Keratinocyte (primary cell): ENCODE measurements around the gene ABCA4. TPM values are rescaled to one million over a fixed set of nuclear protein-coding genes. Genes with fewer than 3 reads are reported as not detected.

Experiments used
- DNase-seq: peaks from one replicate; pipeline ENCODE4 v3.0.0-alpha.2; 2011; ENCODE audit warnings: low read depth, missing footprints, low spot score
- FAIRE-seq: peaks from 2 replicates; lab custom pipeline; 2011; peaks lifted over from hg19 to GRCh38; lab: Jason Lieb, UNC
- H2AFZ ChIP-seq: 2 replicates; pipeline ENCODE4 v1.6.0; 2012; ENCODE audit warnings: low read length, control low read depth, inconsistent platforms; ENCODE audit not compliant: control insufficient read depth
- H3K27ac ChIP-seq: 2 replicates; pipeline ENCODE4 v1.5.1; 2011; ENCODE audit warnings: low read length; ENCODE audit not compliant: control insufficient read depth, insufficient read depth
- H3K27me3 ChIP-seq: 3 replicates; pipeline ENCODE4 v1.6.0; 2011; ENCODE audit warnings: low read length; ENCODE audit not compliant: control insufficient read depth, insufficient read depth; ENCODE audit errors: extremely low read depth
- H3K36me3 ChIP-seq, 2 experiments: 2 replicates in 1 of 2; 3 replicates in 1 of 2; pipeline ENCODE4 v1.5.1; 2011; ENCODE audit warnings: low read length in 2 of 2, mild to moderate bottlenecking in 1 of 2; ENCODE audit not compliant: control insufficient read depth in 2 of 2, insufficient read depth in 2 of 2; ENCODE audit errors: extremely low read depth in 1 of 2
- H3K4me1 ChIP-seq: 3 replicates; pipeline ENCODE4 v1.5.1; 2011; ENCODE audit warnings: low read length; ENCODE audit not compliant: control insufficient read depth, insufficient read depth; ENCODE audit errors: extremely low read depth
- H3K4me2 ChIP-seq: 3 replicates; pipeline ENCODE4 v1.6.0; 2011; ENCODE audit warnings: low read depth, low read length; ENCODE audit not compliant: control insufficient read depth, insufficient read depth; ENCODE audit errors: extremely low read depth
- H3K4me3 ChIP-seq, 3 experiments: fragments of 200-600 bp in 1 of 3; sonication (generic) in 1 of 3; 2 replicates in 2 of 3; 3 replicates in 1 of 3; pipeline ENCODE4 v1.5.1; 2011 to 2016; ENCODE audit warnings: low read length in 3 of 3, mild to moderate bottlenecking in 3 of 3, control low read depth in 2 of 3, inconsistent platforms in 1 of 3, low read depth in 1 of 3, mixed read lengths in 1 of 3, mixed run types in 1 of 3, moderate library complexity in 1 of 3; ENCODE audit not compliant: control insufficient read depth in 2 of 3, insufficient read depth in 2 of 3; ENCODE audit errors: extremely low read depth in 1 of 3
- H3K79me2 ChIP-seq: 2 replicates; pipeline ENCODE4 v1.6.0; 2012; ENCODE audit warnings: low read length; ENCODE audit not compliant: control insufficient read depth, insufficient read depth
- H3K9ac ChIP-seq: 3 replicates; pipeline ENCODE4 v1.6.0; 2011; ENCODE audit warnings: low read length; ENCODE audit not compliant: control insufficient read depth, insufficient read depth; ENCODE audit errors: extremely low read depth
- H3K9me1 ChIP-seq: 3 replicates; pipeline ENCODE4 v1.6.0; 2011; ENCODE audit warnings: low read length; ENCODE audit not compliant: control insufficient read depth, insufficient read depth; ENCODE audit errors: extremely low read depth
- H3K9me3 ChIP-seq: 2 replicates; pipeline ENCODE4 v1.5.1; 2012; ENCODE audit warnings: low read depth, low read length; ENCODE audit not compliant: control insufficient read depth
- H4K20me1 ChIP-seq: 3 replicates; pipeline ENCODE4 v1.6.0; 2011; ENCODE audit warnings: low read length; ENCODE audit not compliant: control insufficient read depth, insufficient read depth; ENCODE audit errors: extremely low read depth
- EZH2 ChIP-seq: IDR thresholded peaks from one replicate; pipeline ENCODE4 v1.6.1; 2012; ENCODE audit warnings: inconsistent platforms, mild to moderate bottlenecking, low read length, moderate library complexity
- dilution Hi-C: fragments of 300-500 bp; cut with MboI; formaldehyde crosslinking; loops from one replicate; pipeline ENCODE4 v1.7.0; 2020; ENCODE audit warnings: low sequenced_read_pairs; ENCODE audit not compliant: extremely low pct_ligation_motif_present
- polyA plus RNA-seq, 5 experiments: library from polyadenylated mRNA; depleted of rRNA in 3 of 5; stranded (reverse) in 3 of 5; stranded (forward) in 1 of 5; unstranded in 1 of 5; fragments of >200 nt; gene quantifications; 1 replicate in 1 of 5; 2 replicates in 3 of 5; 3 replicates in 1 of 5; pipeline versions ENCODE4 v1.2.1 to v1.2.3, GENCODE V29; 2011 to 2012; ENCODE audit warnings: missing spikeins in 2 of 5, low read depth in 1 of 5, low replicate concordance in 1 of 5
- TF ChIP-seq, protein P1 (sequence below), 3 experiments: IDR thresholded peaks in 1 of 3; conservative IDR thresholded peaks in 1 of 3; optimal IDR thresholded peaks in 1 of 3; 2 replicates in 2 of 3; 3 replicates in 1 of 3; pipeline versions ENCODE3 to v1.5.1; 2011; ENCODE audit warnings: low read length in 3 of 3, mild to moderate bottlenecking in 3 of 3, moderate library complexity in 2 of 3, control low read depth in 1 of 3, inconsistent platforms in 1 of 3; ENCODE audit not compliant: insufficient read depth in 2 of 3; ENCODE audit errors: extremely low read depth in 1 of 3

ABCA4 gene
- polyA plus RNA-seq, 1 donor (not counting 4 experiments of a cell fraction or from before 2014, with no cell fraction given), result 0.04 TPM

DNA sequence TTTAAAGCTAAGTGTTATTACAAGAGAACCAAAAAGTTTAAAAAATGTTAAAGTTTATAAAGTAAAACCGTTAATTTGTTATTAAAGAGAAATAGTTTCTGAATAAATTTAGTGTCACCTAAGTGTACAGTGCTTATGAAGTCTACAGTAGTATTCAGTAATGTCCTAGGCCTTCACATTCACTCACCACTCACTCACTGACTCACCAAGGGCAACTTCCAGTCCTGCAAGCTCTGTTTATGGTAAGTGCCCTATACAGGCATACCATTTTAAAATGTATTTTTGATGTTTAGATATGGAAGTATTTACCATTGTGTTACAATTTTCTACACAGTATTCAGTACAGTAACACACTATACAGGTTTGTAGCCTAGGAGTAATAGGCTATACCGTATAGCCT lies 151.6 kb downstream of the ABCA4 start:
- dilution Hi-C loops, result no loop called here
- Histone ChIP-seq H3K27ac (no peak overlapping the region), H2AFZ (no peak overlapping the region), H3K4me1 (peaks cover 36% of the 10 kb centered on the region), H3K9me1 (no peaks in the 10 kb centered on the region), H3K9me3 (no peaks in the 10 kb centered on the region), H3K4me3 (no peak overlapping the region), H3K79me2 (no peaks in the 10 kb centered on the region), H3K36me3 (no peaks in the 10 kb centered on the region), H4K20me1 (no peaks in the 10 kb centered on the region), H3K4me2 (no peak overlapping the region), H3K27me3 (no peaks in the 10 kb centered on the region), H3K9ac (no peak overlapping the region)
- DNase-seq, result no peak
- no peak for TF ChIP-seq EZH2
- TF ChIP-seq, protein P1, sequence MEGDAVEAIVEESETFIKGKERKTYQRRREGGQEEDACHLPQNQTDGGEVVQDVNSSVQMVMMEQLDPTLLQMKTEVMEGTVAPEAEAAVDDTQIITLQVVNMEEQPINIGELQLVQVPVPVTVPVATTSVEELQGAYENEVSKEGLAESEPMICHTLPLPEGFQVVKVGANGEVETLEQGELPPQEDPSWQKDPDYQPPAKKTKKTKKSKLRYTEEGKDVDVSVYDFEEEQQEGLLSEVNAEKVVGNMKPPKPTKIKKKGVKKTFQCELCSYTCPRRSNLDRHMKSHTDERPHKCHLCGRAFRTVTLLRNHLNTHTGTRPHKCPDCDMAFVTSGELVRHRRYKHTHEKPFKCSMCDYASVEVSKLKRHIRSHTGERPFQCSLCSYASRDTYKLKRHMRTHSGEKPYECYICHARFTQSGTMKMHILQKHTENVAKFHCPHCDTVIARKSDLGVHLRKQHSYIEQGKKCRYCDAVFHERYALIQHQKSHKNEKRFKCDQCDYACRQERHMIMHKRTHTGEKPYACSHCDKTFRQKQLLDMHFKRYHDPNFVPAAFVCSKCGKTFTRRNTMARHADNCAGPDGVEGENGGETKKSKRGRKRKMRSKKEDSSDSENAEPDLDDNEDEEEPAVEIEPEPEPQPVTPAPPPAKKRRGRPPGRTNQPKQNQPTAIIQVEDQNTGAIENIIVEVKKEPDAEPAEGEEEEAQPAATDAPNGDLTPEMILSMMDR (optimal IDR thresholded peaks at IDR 0.05 in 1 of 3, IDR thresholded peaks at IDR 0.05 in 1 of 3, conservative IDR thresholded peaks at IDR 0.05 in 1 of 3; ENCODE audit: extremely low read depth in 1 of 3, insufficient read depth in 2 of 3, low read length in 3 of 3), result no peak
- FAIRE-seq, result peak; percentile 80

DNA sequence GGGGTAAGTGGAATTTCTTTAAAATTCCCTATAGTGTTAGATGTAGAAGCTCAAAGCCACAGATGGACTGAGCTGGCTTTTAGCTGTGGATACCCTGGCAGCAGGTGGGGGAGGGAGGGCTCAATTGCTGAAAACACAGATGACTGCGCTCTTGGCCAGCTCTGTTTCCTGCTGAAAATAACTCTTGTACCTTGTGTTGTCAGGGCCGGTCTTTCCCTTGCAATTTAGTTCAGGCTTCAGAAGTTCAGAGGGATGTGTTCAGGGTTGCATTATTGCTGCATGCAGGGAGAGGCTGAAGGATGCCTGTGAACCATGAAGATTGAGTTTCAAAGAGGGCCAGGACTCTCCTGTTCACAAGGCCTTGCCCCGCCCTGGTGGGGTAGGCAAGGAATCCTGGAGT lies 153.6 kb downstream of the ABCA4 start:
- H3K4me3 ChIP-seq, result no peak overlapping the region
- no peaks in the 10 kb centered on the region for H3K27me3 ChIP-seq
- no peaks in the 10 kb centered on the region for H4K20me1 ChIP-seq
- H3K4me1 ChIP-seq, result peaks cover 41% of the 10 kb centered on the region
- dilution Hi-C loops, result no loop called here
- no peak overlapping the region for H3K9ac ChIP-seq
- H3K4me2 ChIP-seq, result no peak overlapping the region
- TF ChIP-seq, protein P1 (optimal IDR thresholded peaks at IDR 0.05 in 1 of 3, IDR thresholded peaks at IDR 0.05 in 1 of 3, conservative IDR thresholded peaks at IDR 0.05 in 1 of 3; ENCODE audit: extremely low read depth in 1 of 3, insufficient read depth in 2 of 3, low read length in 3 of 3), result no peak
- TF ChIP-seq EZH2, result no peak
- H3K9me3 ChIP-seq, result no peaks in the 10 kb centered on the region
- H3K27ac ChIP-seq, result no peak overlapping the region
- no peaks in the 10 kb centered on the region for H3K9me1 ChIP-seq
- H3K36me3 ChIP-seq, result no peaks in the 10 kb centered on the region
- FAIRE-seq, result no peak
- DNase-seq, result no peak
- no peaks in the 10 kb centered on the region for H3K79me2 ChIP-seq
- H2AFZ ChIP-seq, result no peak overlapping the region
